NCI-H2227 treated with DMSO at 0.1 percent for 48 hours (cell line): ENCODE data around the gene CENPS.
A peak's percentile ranks its signal among the peaks of the same experiment; 100 is the strongest.
"Not testable (repeated sequence)": the region's sequence is repeated elsewhere in the genome, so short reads cannot be mapped to it uniquely, and the experiment has no call there.

Experiments used
- DNase-seq: peaks from one replicate; lab custom pipeline; 2025; lab: John Stamatoyannopoulos, UW

Gene CENPS

GRCh38 chr1:10419351-10419750 is 10.9 kb upstream of the CENPS start:
- no peak for DNase-seq

- no peak for DNase-seq
These were observed 8.6 kb upstream of the CENPS start for GRCh38 chr1:10421637-10422036.

DNA sequence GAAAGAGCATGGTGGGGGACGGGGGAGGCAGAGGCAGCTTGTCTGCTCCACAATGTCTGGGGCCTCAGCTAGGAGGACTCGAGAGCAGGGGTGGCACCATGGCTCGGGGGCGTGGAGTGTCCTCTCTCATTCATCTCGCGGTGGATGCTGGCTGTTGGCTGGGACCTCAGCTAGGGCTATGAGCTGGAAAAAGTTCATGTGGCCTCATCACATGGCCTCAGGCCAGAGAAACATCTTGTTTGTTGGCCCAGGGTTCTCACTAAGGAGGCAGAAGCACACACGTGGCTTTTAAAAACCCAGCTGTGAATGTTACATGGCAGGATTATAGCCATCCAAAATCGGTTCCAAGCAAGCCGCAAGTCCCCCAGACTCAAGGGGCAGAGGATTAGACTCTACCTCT is 6.2 kb upstream of the CENPS start:
- no peak for DNase-seq

DNA sequence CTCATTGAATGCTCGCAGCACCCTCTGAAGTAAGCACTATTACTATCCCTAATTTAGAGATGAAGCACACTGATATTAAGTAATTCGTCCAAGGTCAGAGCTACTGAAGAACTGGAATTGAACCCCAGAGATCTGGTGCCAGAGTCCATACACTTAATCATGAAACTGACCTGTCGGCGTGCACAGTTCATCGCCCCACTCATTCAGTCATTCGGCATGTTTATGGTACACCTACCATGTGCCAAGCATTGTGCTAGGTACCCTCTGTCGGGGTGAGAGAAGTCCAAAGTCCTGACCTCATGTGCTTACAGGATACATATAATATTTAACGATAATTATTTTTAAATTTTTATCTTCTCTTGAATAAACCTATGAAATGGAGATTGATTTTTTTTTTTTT is 5.6 kb upstream of the CENPS start:
- DNase-seq, result no peak

- DNase-seq, result not testable (repeated sequence)
These were observed 4.3 kb upstream of the CENPS start for GRCh38 chr1:10425826-10426534.

DNA sequence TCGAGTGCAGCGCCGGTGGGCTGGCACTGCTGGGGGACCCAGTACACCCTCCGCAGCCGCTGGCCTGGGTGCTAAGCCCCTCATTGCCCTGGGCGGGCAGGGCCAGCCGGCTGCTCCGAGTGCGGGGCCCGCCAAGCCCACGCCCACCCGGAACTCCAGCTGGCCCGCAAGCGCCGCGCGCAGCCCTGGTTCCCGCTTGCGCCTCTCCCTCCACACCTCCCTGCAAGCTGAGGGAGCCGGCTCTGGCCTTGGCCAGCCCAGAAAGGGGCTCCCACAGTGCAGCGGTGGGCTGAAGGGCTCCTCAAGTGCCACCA is 3.7 kb upstream of the CENPS start:
- not testable (repeated sequence) for DNase-seq

- DNase-seq, result no peak
These were observed 1.2 kb upstream of the CENPS start for GRCh38 chr1:10428984-10429383.

DNA sequence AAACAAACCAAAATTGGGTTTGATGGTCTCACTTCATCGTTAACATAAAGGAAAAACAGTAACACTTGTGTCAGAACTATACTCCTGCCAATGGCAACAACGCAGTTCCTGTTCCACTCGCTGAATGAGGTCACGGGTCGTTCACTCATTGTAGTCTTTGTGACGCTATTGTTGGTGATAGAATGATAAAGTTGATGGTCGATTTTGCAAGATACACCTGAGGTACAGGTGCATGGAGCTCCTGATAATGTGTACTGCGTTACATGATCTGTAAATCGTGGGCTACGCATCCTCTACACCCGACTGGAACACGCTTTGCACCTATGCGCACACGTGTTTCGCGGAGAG is 391 bp upstream of the CENPS start:
- no peak for DNase-seq

GRCh38 chr1:10431070-10431730 is 967 bp downstream of the CENPS start:
- DNase-seq, result no peak

GRCh38 chr1:10432910-10433700 is 2.9 kb downstream of the CENPS start:
- no peak for DNase-seq

GRCh38 chr1:10433790-10434189 is 3.6 kb downstream of the CENPS start:
- no peak for DNase-seq

GRCh38 chr1:10434590-10434989 is 4.4 kb downstream of the CENPS start:
- DNase-seq, result no peak

DNA sequence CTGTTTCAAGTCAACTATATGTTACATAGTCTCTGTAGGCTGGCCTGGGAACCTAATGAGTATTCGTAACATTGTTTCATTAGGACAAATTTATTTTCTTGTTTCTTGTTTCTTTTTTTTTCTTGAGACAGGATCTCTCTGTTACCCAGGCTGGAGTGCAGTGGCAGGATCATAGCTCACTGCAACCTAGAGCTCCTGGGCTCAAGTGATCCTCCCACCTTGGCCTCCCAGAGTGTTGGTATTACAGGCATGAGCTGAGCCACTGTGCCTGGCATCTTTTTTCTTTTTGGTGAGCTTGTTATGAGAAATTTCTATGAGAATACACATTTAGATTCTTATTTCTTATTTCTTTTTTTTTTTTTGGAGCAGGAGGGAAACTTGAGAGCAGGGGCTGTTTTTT is 6.8 kb downstream of the CENPS start:
- DNase-seq, result no peak

- peak; percentile 28 for DNase-seq
These were observed 8.5 kb downstream of the CENPS start for GRCh38 chr1:10438677-10439163.

- no peak for DNase-seq
These were observed 10.1 kb downstream of the CENPS start for GRCh38 chr1:10440305-10440704.

DNA sequence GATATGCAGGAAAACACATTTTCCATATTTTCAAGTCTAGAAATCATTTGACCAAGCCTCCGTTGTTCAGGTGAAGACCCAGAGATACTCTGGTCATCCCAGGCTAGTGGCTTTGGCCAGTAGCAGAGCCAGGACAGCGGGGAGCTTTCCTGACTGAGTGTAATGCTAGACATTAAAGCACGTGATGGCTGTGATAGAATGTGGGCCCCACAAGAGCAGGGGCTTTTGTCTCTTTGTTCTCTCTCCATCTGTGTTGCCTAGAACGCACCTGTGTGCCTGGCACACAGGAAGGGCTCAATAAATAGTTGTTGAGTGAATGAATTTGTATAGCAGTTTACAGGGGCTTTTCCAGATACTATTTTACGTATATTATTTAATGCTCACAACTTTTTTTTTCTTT is 10.6 kb downstream of the CENPS start:
- no peak for DNase-seq

DNA sequence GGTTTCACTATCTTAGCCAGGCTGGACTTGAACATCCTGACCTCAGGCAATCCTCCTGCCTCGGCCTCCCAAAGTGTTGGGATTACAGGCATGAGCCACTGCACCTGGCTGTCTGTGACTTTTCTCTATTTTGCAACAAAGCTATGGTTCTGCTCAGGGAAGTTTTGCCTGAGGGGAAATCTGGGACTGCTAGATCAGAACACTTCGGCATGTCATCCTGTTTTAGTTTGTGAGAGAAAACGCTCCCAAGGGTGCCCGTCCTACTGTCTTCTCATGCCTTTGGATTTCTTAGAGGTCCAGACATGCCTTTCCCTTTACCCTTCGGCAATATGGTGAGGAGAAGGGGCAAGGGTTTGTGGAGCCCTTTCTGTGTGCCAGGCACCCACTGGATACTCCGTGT is 14.0 kb downstream of the CENPS start:
- no peak for DNase-seq

- DNase-seq, result no peak
These were observed 14.7 kb downstream of the CENPS start for GRCh38 chr1:10444795-10445397.

GRCh38 chr1:10446790-10447422 is 16.7 kb downstream of the CENPS start:
- DNase-seq, result no peak

DNA sequence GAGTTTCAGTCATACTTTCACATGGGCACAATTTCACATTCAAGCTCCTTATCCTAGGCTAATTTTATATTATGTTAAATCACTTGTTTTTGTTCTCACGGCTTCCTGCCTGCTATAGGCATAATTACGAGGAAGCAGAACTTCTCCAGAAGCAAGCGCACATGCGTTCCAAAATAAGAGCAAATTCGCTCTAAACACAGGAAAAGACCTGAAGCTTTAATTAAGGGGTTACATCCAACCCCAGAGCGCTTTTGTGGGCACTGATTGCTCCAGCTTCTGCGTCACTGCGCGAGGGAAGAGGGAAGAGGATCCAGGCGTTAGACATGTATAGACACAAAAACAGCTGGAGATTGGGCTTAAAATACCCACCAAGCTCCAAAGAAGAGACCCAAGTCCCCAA is 19.5 kb downstream of the CENPS start, which contains the start of gene CORT:
Gene CORT (plus strand): TSS at position 281 of the 400 bp plus-strand sequence. CDS start 193 bp downstream, outside the sequence.
- DNase-seq, result peak; percentile 51

DNA sequence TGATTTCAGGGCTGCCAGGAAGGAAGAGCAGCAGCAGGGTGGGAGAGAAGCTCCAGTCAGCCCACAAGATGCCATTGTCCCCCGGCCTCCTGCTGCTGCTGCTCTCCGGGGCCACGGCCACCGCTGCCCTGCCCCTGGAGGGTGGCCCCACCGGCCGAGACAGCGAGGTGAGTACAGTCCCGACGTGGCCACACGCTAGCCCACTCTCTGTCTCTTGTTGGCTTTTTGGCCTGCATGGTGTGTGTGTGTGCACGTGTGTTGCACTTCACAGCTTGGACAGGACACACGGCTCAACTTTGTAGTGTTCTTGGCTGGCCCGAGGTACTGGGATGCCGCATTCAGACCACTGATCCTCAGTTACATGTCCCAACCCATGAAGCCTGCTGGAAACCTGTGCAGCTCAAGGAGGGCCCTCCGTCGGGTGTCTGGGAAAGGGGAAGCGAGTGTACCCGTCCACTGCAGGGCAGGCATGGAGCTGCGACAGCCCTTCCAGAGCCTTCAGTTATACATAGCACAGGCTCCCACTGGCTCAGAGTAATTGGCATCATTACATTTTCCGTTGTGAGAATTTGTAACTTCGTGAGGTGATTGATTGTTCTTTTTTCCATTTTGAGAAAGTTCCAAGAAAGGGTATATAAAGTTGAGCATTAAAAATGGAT is 20.1 kb downstream of the CENPS start:
- DNase-seq, result no peak

DNA sequence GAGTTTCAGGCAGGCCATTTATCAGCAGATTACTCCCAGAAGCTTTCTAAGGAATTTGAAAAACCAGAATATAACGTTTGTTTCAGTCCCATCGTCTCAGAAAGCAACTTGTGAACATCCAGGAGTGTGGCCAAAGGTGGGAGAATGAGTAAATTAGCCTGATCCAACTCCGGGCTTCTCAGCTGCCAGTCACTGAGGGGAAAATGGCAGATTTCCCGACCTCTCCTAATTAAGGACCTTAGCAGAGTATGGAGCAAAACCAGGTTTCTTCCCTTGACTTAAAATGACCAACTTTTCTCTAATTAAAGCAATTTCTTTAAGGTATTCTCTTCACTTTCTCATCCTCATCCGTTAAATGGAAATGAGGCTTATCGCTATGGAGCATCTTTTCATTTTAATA is 20.6 kb downstream of the CENPS start:
- DNase-seq, result no peak
